Measurements from ENCODE around the gene CDK4.
"Not testable (repeated sequence)": the region's sequence is repeated elsewhere in the genome, so short reads cannot be mapped to it uniquely, and the experiment has no call there.

CDK4 gene

GRCh38 chr12:57718641-57719528 lies 33.2 kb downstream of the CDK4 start:
- peaks cover 14% of the 10 kb centered on the region for H3K36me3 Mint-ChIP-seq
- no peak overlapping the region for H3K4me3 Mint-ChIP-seq
- H3K27me3 Mint-ChIP-seq = no peaks in the 10 kb centered on the region
- H3K4me1 Mint-ChIP-seq = peaks cover 13% of the 10 kb centered on the region
- H3K9me3 Mint-ChIP-seq = no peaks in the 10 kb centered on the region
- no peak overlapping the region for H3K27ac Mint-ChIP-seq

- Mint-ChIP-seq H3K27ac (no peak overlapping the region), H3K4me3 (no peak overlapping the region), H3K4me1 (peaks cover 5% of the 10 kb centered on the region), H3K27me3 (no peaks in the 10 kb centered on the region), H3K9me3 (no peaks in the 10 kb centered on the region), H3K36me3 (peaks cover 14% of the 10 kb centered on the region)
These were observed 34.1 kb downstream of the CDK4 start for GRCh38 chr12:57717846-57718640.

GRCh38 chr12:57717131-57717530 lies 35.0 kb downstream of the CDK4 start:
- Mint-ChIP-seq H3K4me3 (no peak overlapping the region), H3K27me3 (no peaks in the 10 kb centered on the region), H3K9me3 (no peaks in the 10 kb centered on the region), H3K36me3 (peaks cover 14% of the 10 kb centered on the region), H3K27ac (no peak overlapping the region), H3K4me1 (peaks cover 5% of the 10 kb centered on the region)

GRCh38 chr12:57716305-57716704 lies 35.8 kb downstream of the CDK4 start:
- Mint-ChIP-seq H3K9me3 (no peaks in the 10 kb centered on the region), H3K27ac (no peak overlapping the region), H3K4me1 (no peaks in the 10 kb centered on the region), H3K27me3 (no peaks in the 10 kb centered on the region), H3K4me3 (no peak overlapping the region), H3K36me3 (peaks cover 15% of the 10 kb centered on the region)

- H3K9me3 Mint-ChIP-seq = no peaks in the 10 kb centered on the region
- no peak overlapping the region for H3K4me3 Mint-ChIP-seq
- H3K27me3 Mint-ChIP-seq = no peaks in the 10 kb centered on the region
- peaks cover 16% of the 10 kb centered on the region for H3K36me3 Mint-ChIP-seq
- no peak overlapping the region for H3K27ac Mint-ChIP-seq
- H3K4me1 Mint-ChIP-seq = no peaks in the 10 kb centered on the region
These were observed 36.3 kb downstream of the CDK4 start for GRCh38 chr12:57715786-57716185.

- not testable (repeated sequence) for H3K27me3 Mint-ChIP-seq, H3K9me3 Mint-ChIP-seq, H3K27ac Mint-ChIP-seq, H3K4me1 Mint-ChIP-seq, H3K4me3 Mint-ChIP-seq
- H3K36me3 Mint-ChIP-seq = peaks cover 16% of the 10 kb centered on the region
These were observed 36.9 kb downstream of the CDK4 start for GRCh38 chr12:57715036-57715748.

GRCh38 chr12:57713209-57713608 lies 38.9 kb downstream of the CDK4 start:
- H3K27me3 Mint-ChIP-seq = no peaks in the 10 kb centered on the region
- H3K4me3 Mint-ChIP-seq = no peak overlapping the region
- peaks cover 5% of the 10 kb centered on the region for H3K4me1 Mint-ChIP-seq
- no peak overlapping the region for H3K27ac Mint-ChIP-seq
- no peaks in the 10 kb centered on the region for H3K9me3 Mint-ChIP-seq
- peaks cover 10% of the 10 kb centered on the region for H3K36me3 Mint-ChIP-seq

GRCh38 chr12:57712701-57713100 lies 39.4 kb downstream of the CDK4 start:
- no peak overlapping the region for H3K4me3 Mint-ChIP-seq
- H3K9me3 Mint-ChIP-seq = no peaks in the 10 kb centered on the region
- peaks cover 5% of the 10 kb centered on the region for H3K4me1 Mint-ChIP-seq
- H3K36me3 Mint-ChIP-seq = peaks cover 8% of the 10 kb centered on the region
- no peaks in the 10 kb centered on the region for H3K27me3 Mint-ChIP-seq
- no peak overlapping the region for H3K27ac Mint-ChIP-seq

- Mint-ChIP-seq H3K9me3 (no peaks in the 10 kb centered on the region), H3K4me1 (peaks cover 5% of the 10 kb centered on the region), H3K36me3 (peaks cover 23% of the 10 kb centered on the region), H3K4me3 (no peak overlapping the region), H3K27ac (no peak overlapping the region), H3K27me3 (no peaks in the 10 kb centered on the region)
These were observed 43.8 kb downstream of the CDK4 start for GRCh38 chr12:57708296-57708695.

- peaks cover 32% of the 10 kb centered on the region for H3K36me3 Mint-ChIP-seq
- no peaks in the 10 kb centered on the region for H3K9me3 Mint-ChIP-seq
- no peak overlapping the region for H3K4me3 Mint-ChIP-seq
- no peaks in the 10 kb centered on the region for H3K27me3 Mint-ChIP-seq
- H3K4me1 Mint-ChIP-seq = peaks cover 14% of the 10 kb centered on the region
- H3K27ac Mint-ChIP-seq = no peak overlapping the region
These were observed 44.9 kb downstream of the CDK4 start for GRCh38 chr12:57707250-57707649.

- no peak overlapping the region for H3K27ac Mint-ChIP-seq
- H3K36me3 Mint-ChIP-seq = peaks cover 28% of the 10 kb centered on the region
- H3K4me1 Mint-ChIP-seq = peaks cover 17% of the 10 kb centered on the region
- H3K27me3 Mint-ChIP-seq = no peaks in the 10 kb centered on the region
- H3K4me3 Mint-ChIP-seq = no peak overlapping the region
- no peaks in the 10 kb centered on the region for H3K9me3 Mint-ChIP-seq
These were observed 51.8 kb downstream of the CDK4 start for GRCh38 chr12:57700317-57700716.

- H3K4me3 Mint-ChIP-seq = no peak overlapping the region
- H3K9me3 Mint-ChIP-seq = no peaks in the 10 kb centered on the region
- H3K36me3 Mint-ChIP-seq = peaks cover 19% of the 10 kb centered on the region
- H3K27me3 Mint-ChIP-seq = no peaks in the 10 kb centered on the region
- peaks cover 17% of the 10 kb centered on the region for H3K4me1 Mint-ChIP-seq
- no peak overlapping the region for H3K27ac Mint-ChIP-seq
These were observed 53.7 kb downstream of the CDK4 start for GRCh38 chr12:57698414-57698813.

Data from activated naive CD4-positive, alpha-beta T cell treated with anti-CD3 and anti-CD28 coated beads, Interleukin-2, amount 50 U/mL, for 24 hours (primary cell).